SW 1271 (cell line): ENCODE results near the gene XIRP1.
"Not testable (repeated sequence)": the region's sequence is repeated elsewhere in the genome, so short reads cannot be mapped to it uniquely, and the experiment has no call there.

Experiments
- DNase-seq, 2 experiments: peaks; one replicate each; lab custom pipeline; 2025; lab: John Stamatoyannopoulos, UW

XIRP1 gene, protein sequence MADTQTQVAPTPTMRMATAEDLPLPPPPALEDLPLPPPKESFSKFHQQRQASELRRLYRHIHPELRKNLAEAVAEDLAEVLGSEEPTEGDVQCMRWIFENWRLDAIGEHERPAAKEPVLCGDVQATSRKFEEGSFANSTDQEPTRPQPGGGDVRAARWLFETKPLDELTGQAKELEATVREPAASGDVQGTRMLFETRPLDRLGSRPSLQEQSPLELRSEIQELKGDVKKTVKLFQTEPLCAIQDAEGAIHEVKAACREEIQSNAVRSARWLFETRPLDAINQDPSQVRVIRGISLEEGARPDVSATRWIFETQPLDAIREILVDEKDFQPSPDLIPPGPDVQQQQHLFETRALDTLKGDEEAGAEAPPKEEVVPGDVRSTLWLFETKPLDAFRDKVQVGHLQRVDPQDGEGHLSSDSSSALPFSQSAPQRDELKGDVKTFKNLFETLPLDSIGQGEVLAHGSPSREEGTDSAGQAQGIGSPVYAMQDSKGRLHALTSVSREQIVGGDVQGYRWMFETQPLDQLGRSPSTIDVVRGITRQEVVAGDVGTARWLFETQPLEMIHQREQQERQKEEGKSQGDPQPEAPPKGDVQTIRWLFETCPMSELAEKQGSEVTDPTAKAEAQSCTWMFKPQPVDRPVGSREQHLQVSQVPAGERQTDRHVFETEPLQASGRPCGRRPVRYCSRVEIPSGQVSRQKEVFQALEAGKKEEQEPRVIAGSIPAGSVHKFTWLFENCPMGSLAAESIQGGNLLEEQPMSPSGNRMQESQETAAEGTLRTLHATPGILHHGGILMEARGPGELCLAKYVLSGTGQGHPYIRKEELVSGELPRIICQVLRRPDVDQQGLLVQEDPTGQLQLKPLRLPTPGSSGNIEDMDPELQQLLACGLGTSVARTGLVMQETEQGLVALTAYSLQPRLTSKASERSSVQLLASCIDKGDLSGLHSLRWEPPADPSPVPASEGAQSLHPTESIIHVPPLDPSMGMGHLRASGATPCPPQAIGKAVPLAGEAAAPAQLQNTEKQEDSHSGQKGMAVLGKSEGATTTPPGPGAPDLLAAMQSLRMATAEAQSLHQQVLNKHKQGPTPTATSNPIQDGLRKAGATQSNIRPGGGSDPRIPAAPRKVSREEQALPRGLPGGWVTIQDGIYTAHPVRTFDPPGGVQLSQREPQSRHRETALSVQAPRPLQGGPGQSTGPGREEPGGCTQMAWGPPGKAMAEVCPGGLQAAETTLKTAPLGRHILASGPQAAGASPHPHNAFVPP (N-terminal part only)

DNA sequence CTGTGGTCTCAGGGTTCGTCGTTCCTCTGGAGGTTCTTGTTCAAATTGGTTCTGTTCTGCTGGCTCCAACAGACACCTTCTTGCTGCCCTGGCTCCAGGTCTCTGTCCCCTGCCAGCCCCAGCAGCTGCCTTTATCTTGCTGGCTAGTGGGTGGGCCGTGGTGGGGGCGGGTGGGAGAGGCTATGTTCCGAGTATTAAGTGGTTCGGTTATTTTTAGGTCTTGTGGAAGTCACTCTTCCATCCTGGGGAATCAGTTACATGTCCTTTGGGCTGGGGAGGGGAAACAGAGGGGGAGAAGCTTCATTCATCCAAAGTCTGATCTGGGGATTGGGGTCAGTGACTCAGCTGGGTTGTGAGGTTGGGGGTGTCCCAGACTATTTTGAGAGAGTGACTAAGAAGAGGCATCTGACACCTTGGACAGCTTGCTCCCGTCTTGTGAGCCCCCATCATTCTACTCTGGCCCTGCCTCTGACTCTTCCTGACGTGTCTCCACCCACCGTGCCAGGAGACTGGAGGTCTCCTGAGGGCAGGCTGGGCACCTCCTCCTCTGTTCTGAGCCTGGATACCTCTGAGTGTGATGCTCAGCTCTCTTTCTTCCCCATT is at the start of gene XIRP1:
XIRP1 (minus strand) TSS at position 106 of the 603 bp plus-strand sequence. CDS start 3,150 bp downstream, outside the sequence.
- DNase-seq: no peak

DNA sequence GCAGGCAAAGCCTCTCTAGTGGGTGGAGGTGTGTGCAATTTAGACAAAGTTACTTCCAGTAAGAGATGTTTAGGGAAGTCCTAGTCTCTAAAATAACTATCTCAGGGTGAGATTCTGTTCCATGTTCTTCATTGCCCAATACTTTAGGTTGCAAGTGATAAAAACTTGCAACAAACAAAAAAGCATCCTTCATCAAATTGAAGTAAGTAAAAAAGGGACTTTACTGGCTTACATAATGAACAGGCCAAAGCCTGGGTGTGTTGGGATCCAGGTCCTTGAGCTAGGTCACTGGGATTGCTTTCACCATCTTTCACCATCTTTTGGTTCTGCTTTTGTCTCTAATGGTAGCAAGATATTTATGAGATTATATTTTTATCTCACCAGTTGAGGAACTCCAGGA is 49.2 kb upstream of the XIRP1 start:
- DNase-seq: no peak

DNA sequence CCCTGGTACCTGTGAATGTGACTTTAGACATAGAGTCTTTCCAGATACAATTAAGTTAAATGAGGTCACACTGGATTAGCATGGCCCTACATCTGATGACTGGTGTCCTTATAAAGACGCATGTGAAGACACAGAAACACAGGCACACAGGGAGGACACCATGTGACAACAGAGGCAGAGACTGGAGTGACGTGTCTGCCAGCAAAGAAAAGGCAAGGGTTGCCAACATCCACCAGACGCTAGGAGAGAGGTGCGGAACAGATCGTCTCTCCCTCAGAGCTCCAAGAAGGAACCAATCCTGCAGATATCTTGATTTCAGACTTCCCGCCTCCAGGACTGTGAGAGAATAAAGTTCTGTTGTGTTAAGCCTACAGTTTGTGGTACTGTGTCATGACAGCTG is 44.6 kb upstream of the XIRP1 start:
- DNase-seq: no peak

DNA sequence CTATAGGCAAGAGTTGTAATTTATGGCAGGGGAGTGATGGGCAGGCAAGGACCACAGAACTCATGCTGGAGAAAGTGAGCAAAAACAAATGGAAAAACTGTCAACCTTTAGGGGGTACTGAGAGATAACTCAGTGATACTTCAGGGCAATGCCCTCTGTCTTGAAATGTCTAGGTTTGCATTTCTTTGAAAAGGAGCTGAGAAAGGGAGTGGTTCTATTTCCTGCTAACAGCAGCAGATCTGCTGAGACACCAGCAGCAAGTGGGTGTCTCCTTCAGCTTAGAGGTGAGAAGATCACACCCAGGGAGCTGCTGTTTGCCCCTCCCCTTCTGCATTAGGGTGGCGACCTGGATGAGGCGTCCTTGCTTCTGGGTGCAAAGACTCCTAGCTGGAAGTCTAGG is 42.3 kb upstream of the XIRP1 start:
- DNase-seq: no peak

DNA sequence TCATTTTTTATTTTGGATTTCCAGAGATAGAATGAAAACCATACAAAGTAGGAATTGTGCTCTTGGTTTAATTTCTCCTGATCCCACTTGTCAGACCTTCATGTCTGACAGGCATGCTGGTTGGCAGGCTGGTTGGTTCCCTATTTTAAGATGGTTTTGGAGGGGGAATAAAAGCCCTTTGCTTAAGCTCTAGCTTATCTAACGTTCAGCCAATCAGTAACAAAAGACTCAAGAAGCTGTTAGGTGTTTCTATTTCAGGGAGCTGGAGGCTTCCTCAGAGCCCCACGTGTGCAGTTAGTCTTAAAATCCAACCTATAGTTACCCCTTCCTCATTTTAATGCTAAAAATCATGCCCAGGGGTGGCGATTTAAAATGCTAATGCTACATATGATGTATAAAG is 40.5 kb upstream of the XIRP1 start:
- no peak for DNase-seq

DNA sequence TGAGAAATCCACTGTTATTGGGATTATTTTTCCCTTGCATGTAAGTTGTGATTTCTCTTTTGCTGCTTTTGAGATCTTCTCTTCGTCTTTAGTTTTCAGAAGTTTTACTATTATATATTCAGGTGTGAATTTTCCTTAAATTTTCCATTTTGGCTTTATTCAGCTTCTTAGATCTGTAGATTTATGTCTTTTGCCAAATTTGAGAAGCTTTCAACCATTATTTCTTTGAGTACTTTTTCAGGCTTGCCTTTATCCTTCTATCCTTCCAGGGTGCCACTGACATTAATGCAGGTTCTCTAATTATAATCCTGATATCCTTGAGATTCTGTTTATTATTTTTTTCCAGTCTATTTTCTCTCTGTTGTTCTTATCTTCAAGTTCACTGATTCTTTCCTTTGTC is 38.1 kb upstream of the XIRP1 start:
- DNase-seq: no peak

DNA sequence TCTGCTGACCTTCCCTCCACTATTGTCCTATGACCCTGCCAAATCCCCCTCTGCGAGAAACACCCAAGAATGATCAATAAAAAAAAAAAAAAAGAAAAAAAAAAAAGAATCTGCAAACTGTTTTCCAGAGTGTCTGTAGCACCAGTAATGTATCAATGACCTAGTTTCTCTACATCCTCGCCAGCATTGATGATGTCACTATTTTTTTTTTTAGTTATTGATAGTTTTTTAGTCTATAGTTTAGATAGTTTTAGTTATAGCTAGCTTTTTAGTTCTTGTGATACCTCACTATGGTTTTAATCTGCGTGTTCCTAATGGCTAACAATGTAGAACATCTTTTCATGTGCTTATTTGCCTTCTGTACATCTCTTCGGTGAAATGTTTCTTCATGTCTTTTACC is 36.1 kb upstream of the XIRP1 start:
- no peak for DNase-seq

DNA sequence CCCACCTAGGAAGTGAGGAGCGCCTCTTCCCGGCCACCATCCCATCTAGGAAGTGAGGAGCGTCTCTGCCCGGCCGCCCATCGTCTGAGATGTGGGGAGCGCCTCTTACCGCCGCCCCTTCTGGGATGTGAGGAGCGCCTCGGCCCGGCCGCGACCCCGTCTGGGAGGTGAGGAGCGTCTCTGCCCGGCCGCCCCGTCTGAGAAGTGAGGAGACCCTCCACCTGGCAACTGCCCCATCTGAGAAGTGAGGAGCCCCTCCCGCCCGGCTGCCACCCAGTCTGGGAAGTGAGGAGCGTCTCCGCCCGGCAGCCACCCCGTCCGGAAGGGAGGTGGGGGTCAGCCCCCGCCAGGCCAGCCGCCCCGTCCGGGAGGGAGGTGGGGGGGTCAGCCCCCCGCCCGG is 35.2 kb upstream of the XIRP1 start:
- DNase-seq: not testable (repeated sequence)

DNA sequence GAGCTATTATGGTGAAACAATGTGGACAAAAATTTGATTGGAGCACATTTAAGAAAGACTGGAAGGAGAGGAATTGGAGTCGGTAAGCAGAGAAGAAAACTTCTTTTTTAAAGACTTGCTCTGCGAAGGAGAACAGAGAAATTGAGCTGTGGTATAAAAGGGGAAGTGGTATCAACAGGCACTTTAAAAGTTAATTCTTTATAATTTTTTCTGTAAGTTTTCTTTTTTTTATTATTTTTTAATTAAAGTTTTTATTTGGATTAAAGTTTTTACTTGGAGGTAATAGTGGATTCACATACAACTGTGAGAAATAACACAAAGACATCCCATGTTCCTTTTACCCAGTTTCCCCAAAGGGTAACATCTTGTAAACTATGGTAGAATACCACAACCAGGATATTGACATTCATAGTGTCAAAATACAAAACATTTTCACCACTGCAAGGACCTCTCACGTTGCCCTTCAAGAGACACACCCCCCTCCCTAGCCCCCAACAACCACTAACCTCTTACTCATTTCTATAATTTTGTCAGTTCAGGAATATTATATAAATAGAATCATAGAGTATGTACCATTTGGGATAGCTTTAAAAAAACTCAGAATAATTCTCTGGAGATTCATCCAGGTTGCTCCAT is 33.8 kb upstream of the XIRP1 start:
- DNase-seq: no peak

DNA sequence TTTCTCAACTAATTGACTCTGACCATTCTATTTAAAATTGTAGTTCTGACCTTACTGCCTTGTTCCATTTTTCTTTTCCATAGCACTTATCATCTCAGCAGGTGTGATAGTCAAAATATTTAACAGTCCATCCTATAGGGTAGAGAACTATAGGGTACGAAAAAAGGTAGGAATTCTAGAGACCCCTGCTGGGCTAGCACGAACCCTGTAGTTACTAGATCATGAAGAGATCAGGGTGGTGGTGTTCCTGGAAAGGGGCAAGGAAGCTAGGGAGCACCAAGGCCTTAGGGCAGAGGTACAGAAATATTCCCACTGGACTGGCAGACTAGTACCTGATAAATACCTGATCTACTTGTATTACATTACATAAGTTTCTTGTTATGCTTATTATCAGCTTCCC is 31.9 kb upstream of the XIRP1 start:
- DNase-seq: no peak

DNA sequence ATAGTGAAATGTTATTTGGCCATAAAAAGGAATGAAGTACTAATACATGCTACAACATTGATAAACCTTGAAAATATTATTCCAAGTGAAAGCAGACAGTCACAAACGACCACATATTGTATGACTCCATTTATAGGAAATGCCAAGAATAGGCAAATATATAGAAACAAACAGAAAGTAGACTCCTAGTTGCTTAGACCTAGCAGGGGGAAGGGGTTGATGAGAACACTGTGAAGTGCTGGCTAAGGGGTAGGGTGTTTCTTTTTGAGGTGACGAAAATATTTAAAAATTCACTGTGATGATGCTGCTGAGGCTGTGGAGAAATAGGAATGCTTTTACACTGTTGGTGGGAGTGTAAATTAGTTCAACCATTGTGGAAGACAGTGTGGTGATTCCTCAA is 30.5 kb upstream of the XIRP1 start:
- no peak for DNase-seq

DNA sequence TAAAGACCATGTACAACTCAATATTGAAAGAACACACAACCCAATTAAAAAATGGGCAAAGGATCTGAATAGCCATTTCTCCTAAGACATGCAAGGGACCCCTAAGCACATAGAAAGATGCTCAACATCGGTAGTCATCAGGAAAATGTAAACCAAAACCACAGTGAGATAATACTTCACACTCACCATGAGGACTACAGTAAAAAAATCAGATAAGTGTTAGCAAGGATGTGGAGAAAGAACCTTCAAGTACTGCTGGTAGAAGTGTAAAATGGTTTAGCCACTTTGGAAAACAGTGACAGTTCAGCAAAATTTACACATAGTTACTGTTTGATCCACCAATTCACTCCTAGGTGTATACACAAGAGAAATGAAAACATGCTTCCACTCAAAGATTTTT is 30.1 kb upstream of the XIRP1 start:
- no peak for DNase-seq

DNA sequence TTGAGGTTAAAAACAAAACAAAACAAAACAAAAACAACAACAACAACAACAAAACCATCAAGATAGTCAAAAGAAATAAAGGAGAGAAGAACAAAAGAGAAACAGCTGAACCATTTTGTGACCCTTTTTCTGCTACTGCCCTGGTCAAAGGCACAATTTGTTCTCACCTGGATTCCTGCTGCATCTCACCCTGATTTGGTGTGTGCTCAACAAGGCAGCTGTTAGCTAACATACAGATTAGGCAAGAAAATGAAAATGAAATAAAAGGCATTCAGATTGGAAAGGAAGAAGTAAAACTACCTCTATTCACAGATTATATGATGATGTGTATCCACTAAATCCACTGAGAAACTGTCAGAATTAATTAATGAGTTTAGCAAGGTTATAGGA is 28.7 kb upstream of the XIRP1 start:
- no peak for DNase-seq

DNA sequence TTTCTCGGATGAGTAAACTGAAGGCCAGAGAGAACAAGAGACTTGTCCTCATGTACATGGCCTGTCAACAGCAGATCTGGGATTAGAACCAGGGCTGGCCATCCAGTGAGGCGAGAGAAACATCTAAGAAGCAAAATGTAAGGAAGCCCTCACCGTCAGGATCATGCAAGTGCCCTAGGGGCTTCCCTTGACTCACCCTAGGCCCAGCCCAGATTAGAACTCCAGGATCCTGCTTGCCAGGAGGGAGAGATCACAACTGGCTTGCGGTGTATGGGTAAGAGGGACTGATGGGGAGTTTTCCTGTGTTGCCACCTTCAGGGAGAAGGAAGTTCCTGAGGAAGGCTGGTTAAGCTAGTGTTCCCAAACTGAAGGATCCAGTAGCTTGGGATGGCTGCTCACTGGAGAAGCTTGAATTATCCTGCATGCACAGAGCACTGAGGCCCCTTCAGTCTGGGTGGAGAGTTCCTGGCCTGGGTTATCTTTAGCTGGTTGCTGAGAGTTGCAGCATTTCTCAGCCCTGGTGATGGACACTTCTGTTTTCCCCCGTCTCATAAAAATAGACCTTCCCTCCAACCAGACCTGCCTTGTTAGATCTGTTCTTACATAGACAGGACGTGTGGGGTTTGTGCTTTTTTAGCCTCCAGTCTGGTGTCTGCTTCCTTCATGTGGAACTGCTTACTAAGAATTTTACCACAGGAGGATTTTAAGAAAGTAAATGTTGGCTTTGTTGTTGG is 28.2 kb upstream of the XIRP1 start:
- no peak for DNase-seq

DNA sequence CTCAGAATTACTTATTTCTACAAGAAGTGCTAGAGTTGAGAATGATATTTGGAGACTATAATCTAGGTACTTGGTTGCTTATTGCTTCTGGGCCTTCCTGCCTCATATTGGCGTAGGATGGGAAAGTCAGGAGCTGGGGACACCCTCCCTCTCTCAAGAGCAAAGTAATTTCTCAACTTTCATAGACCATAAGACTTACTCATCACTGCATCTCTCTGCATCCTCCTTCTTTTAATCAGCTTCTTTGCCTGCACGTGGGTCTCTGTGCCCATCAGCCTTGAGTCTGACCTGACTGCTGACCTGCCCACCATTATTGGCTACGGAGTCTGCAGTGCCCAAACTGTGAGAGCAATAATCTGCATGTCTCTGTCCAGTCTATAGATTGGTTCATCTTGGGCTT is 27.3 kb upstream of the XIRP1 start:
- no peak for DNase-seq

DNA sequence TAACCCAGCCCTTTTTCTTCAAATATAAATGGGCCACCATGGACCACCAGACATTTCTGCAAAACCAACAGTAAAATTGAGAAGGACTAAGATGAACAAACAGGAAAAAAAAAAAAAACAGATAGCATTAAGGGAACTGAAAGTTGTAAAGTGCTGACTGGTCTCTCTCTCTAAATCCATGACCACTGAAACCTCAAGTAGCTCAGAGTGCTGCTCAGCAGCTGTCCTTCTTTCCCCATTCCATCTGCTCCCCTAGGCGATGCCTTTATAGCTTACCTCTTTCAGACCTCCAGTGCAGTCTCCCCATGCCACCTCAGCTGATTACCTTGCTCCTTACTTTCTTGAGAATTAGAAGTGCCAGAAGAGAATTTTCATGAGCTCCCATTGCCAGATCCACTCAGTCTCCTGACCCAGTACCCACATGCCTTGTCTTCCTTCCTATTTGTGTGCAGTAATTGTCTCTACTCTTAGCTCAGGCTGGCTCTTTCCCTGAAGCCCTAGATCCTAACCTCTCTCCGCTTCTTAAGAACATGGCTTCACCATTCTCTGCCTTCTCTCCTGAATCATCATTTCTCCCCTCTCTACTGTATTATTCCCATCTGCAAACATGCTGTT is 23.9 kb upstream of the XIRP1 start:
- DNase-seq: no peak

DNA sequence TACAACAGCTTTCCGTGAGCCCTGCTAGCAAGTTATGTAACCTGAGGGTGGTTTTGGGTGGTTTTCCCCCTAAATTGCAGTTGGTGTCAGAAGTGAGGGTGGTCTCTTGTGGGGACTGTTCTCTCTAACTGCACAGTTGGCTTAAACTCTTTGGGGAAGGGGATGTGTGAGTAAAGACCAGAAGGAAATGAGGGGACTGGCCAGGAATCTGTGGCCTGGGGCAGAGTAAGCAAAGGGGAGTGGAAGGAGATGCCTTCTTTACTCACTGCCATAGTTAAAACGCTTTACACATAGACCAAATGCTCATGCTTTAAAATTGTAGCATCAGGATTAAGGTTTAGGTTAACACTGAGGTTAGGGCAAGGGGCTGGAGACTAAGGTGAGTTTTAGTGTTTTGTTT is 21.2 kb upstream of the XIRP1 start:
- DNase-seq: no peak

DNA sequence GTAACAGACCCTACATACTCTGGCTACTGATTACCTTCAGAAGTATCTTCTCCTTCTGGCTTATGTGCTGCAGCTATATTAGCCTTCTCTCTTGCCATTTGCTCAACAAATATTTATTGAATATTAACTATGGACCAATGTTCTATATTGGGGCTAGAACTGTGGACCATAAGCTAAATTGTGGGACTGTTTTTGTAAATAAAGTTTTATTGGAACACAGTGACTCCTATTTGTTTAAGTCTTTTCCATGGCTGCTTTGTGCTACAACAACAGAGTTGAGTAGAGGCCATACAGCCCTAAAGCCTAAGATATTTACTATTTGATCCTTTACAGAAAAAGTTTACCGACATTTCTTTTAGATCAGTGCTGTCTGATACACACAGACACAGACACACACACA is 20.3 kb upstream of the XIRP1 start:
- DNase-seq: no peak

DNA sequence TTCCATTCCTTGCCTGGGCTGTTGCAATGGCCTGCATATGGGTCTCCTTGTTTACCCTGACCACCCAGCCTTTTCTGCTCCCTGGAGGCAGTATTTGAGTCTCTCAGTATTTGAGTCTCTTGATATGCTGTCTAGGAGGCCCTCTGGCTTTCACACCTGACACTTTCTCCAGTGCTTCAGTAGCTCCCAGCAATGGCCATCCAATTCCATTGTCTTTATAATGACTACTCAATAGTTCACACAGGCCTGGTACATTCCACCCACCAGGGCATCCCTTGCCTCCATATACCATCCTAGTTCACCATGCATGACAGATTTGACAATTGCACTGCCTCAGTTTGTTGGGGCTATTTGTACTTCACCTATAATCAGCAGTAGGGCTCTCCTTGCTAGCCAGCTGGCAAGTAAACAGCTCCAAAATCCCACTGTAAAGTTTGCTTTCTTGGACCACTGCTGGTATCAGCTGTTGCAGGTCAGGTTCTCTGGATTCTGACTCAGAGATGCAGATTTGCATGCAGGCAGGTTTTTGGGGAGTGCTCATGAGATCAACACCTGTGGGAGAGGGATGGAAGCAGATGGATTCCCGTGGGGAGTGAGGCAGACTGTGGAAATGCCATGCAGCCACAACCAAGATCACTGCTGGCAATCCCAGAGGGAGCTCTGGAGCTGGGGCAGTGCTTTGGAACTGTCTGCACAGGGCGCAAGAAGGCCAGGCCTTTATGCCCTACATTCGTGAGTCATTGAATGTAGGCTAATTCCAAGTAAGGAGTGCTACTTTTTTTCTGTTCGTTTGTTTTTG is 19.1 kb upstream of the XIRP1 start:
- no peak for DNase-seq

DNA sequence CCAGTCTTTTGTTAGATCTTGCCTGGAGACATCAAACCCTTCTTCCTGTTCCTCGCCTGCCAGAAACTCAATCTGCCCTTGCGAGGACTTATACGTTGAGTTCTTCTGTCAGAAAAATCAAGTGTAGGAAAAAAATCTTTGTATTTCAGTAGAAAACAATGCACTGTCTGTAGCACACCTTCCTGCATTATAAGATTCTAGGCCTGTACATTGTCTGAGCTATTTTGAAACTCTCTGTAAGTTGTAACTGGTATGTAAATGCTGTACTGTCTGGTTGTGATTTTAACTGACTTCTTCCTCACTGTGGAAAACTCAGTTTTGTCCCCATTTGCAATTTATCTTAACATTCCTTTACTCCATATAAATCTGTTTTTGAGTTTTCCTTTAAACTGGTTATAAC is 17.7 kb upstream of the XIRP1 start:
- DNase-seq: no peak
